HTERT RPE-1 (cell line): Measurements from ENCODE around the gene SLC24A3.
"Not testable (repeated sequence)": the region's sequence is repeated elsewhere in the genome, so short reads cannot be mapped to it uniquely, and the experiment has no call there.

Source experiments
- in situ Hi-C: fragments of 300-500 bp; cut with MboI; formaldehyde crosslinking; loops from 4 replicates; pipeline ENCODE4 v1.14.3; 2020; ENCODE audit warnings: low sequenced_read_pairs

The SLC24A3 gene

DNA sequence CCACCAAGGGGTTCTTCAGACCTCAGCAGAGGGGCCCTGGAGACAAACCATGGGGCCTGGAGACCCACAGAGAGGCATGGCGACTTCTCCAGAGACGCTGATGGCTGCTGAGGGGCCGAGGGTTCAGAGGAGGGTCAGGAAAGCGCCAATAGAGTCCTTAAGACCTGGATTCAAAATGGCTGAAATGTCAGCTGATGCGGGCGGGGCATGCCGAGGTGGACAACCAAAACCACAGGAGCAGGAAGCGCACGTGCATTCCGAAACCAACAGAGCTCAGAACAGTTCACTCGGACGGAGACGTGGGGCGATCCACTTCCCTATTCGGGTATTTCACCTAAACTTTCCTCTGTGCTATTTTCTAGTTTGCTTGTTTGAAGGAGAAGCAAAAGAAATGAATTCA is 445.7 kb downstream of the SLC24A3 start:
- in situ Hi-C loops = no loop called here

DNA sequence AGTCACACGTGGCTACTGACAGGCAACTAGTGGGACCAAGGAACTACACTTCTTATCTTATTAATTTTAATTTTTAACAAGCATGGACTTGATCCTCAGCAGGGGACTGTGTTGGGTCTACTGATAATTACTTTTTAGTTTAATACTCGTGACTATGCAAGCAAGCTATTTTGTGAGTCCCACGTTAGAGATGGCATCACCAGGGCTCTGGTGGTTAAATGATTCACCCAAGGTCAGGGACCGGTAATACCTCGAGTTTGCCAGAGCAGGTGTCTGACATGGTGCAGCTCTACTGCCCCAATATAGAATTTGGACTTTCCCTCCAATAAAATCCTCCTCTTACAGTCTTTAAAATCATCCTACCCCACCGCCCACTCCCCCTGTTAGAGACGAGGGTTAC is 447.0 kb downstream of the SLC24A3 start:
- in situ Hi-C loops = no loop called here

DNA sequence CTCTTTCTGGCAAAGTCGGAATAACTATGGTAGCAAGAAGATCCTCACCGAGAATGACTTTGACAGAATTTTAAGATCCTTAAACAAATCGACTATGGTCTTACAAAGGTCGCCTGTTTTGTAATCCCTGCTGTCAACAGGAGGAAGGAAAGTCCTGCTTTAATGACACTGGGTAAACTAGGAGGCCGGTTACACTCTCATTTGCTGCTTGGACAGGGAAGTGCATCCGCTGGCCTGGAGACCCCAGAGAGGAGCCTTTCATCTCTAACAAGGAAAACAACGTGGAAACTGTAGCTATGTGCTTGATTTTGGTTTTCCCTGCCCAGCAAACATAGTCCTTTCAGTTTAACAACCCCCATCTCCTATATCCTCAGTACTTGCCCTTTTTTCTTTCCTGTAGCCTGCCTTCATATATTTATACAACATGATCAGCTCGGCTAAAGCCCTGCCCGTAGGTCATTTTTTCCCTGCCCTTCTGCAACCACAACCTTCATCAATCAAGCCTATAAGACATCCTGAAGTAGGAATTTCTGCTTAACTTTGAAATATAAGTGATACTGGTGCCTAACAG is 448.5 kb downstream of the SLC24A3 start:
- in situ Hi-C loops = no loop called here

DNA sequence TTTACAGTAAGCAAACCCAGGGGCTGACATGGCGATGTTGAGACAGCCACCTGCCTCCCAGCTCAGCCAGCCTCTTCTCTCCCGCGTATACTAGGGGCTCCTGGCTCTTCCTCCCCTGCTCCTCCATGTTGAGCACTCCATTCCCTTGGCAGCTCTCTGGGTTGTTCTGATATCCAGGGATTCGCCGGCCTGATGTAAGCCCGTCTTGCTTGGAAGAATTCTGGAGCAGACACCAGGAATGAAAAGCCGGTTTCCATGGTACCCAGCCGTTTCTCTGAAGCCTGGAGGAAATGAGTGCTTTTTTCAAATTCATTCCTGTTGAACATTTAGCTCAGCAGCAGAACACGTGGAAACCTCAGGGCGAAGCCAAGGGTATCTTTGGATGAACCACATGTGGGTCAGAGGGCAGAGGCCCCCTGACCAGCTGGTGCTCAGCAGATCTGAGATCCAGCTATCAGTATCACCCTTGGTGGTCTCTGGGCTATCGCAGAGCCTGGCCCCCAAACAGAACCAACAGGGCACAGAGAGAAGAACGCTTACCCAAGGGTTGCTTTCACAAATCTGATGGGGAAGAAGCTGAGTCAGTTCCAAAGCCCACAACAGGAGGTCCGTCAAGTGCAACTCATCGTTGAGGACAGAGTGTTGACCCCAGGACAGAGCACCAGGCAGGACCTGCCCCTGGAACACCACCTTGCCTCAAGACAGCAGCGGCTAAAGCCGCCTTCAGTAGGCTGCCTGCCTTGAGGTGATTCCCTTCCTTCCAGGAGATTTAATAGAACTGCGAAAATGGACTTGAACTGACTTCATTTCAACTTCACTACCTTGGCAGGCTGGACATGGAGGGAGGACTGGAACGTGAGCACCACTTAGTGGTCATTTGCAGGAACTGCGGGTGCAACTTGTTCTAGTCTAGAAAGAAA is 449.5 kb downstream of the SLC24A3 start:
- in situ Hi-C loops = no loop called here

DNA sequence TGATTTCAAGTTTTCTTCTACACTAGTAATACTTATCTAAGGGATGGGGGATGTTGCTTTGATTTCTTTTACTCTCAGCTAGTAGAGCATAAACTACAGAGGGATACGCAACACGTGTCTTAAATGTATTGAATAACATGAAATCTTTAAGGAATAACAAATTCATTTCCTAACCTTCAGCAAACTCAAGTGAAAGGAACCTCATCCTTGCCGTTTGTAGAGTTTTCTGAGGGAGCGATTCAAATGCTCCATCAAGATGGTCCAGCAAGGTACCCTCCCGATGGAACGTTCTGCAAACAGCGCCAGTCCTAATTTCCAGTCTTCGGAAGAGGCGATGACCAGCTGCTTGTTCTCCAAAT is 450.2 kb downstream of the SLC24A3 start:
- in situ Hi-C loops = no loop called here

DNA sequence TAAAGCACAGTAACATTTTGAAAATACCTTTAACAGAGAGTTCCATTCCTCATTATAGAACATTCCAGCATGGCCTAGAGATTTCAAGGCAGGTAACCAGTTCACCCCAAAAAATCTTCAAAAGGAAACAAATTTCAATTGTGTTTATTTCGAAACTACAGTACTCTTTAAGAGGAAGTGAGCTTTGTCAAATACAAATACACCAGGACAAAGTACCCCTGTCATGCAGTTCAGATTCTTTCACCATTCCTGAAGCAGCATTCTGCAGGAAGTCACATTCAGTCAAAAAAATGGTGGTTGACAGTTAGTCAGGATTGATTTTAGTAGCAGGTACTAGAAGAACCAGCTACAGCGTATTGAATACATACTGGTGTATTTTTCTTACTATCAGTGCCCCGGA is 456.0 kb downstream of the SLC24A3 start:
- in situ Hi-C loops = no loop called here

DNA sequence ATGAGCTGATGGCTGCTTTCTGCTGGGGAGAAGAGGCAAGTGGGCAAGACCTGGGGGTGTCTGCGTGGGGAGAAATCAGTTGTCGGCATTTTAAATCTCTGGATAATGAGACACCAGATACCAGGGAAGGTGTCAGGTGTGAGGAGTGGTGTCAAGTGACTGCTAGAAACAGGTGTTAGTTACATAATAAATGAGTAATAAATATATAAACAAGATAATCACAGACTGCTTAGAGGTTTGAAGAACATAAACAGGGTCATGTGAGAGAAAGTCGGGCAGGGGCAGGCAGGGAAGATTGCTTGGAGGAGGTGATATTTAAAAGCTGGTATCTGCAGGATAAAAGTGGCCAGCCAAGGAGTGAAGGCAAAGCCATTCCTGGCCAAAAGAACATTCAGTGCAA is 458.4 kb downstream of the SLC24A3 start:
- in situ Hi-C loops = no loop called here

DNA sequence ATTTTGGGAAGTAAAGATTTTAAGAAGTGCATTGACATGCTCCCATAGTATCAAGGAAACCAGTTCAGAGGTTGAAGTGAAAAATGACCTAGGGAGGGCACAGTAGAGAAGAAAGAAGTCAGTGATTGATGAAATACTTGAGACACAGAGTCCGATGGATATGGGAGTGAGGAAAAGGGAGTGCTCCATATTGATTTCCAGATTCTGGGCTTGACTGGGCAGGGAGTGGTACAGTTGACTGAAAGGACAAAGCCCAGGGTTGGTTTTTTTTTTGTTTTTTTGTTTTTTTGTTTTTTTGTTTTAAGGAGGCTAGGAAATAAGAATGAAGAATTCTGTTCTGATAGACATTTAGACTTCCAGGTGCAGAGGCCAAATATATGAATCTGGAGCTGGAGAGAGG is 458.9 kb downstream of the SLC24A3 start:
- in situ Hi-C loops = no loop called here

DNA sequence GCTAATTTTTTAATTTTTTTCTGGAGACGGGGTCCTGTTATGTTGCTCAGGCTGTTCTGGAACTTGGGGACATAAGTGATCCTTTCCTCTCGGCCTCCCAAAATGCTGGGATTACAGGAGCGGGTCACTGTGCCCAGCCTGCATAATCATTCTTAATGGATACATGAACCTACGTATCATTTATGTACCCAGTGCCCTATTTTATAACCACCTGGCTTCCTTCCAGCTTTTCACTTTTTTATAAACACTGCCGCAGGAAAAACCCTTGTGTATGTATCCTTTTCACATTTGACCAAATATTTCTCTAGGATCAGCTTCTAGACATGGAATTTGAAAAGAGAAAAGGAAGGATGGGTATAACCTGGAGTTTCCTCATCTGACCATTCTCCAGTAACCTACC is 460.1 kb downstream of the SLC24A3 start:
- in situ Hi-C loops = no loop called here

- in situ Hi-C loops = no loop called here
Measured at GRCh38 chr20:19673575-19673974, 461.1 kb downstream of the SLC24A3 start.

DNA sequence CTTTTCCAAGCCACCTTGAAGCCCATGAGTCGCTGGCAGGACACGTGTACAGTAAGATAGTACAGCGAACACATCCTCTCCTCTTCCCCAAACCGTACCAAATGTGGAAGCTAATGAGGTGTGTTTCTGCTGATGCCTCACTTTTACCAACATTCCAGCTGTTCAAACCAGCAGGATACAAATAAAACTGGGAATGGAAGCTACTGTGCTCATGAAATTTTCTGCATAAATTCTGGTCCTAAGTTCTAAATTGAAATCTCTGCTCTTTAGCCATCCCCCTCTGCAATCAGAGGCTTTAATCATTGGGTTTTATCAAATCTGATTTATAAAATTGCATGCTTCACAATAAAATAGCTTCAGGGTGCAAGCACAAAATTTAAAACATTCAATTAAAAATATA is 463.8 kb downstream of the SLC24A3 start:
- in situ Hi-C loops = no loop called here

GRCh38 chr20:19677336-19677735 is 464.9 kb downstream of the SLC24A3 start:
- in situ Hi-C loops = no loop called here

DNA sequence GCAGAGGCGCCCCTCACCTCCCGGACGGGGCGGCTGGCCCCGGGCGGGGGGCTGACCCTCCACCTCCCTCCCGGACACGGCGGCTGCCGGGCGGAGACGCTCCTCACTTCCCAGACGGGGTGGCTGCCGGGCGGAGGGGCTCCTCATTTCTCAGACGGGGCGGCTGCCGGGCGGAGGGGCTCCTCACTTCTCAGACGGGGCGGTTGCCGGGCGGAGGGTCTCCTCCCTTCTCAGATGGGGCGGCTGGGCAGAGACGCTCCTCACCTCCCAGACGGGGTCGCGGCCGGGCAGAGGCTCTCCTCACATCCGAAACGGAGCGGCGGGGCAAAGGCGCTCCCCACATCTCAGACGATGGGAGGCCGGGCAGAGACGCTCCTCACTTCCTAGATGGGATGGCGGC is 466.1 kb downstream of the SLC24A3 start:
- in situ Hi-C loops = not testable (repeated sequence)

DNA sequence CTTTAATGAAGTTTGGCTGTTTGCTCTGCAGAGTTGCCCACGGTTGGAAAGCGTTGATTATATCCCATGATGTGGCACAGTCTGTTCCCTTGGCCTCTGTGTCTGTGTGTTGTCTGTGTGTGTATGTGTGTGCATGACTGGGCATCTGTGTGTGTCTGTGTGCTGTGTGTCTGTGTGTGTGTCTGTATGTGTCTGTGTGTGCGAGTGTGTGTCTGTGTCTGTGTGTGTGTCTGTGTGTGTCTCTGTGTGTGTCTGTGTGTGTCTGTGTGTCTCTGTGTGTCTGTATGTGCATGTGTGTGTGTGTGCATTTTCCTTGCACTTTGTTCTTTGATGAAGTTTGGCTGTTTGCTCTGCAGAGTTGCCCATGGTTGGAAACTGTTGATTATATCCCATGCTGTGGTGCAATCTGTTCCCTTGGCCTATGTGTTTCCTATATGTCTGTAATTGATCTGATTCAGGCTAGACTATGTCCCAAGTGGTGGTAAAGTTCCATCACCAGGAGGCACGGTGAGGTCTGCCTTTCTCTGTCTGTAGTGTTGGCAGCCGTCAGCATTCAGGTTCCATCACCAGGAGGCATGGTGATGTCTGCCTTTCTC is 467.6 kb downstream of the SLC24A3 start:
- in situ Hi-C loops = no loop called here

DNA sequence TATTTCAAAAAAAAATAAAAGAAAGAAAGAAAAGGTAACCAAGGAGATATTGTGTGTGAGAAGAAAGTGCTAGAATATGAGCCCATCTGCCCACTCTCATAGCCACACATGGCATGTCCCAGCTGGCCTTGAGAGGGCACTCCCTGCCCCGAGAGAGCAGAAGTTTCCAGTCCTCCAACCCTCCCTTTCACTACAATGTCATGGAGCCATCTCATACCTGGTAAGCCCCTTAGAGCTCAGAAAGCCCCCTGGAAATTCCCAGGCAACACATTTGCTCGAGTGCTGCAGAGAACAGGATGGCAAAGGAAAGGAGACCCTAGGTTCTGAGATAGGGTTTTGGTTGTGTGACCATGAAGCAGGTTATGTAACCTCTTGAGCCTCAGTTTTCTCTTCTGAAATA is 469.8 kb downstream of the SLC24A3 start:
- in situ Hi-C loops = no loop called here

GRCh38 chr20:19683188-19683587 is 470.7 kb downstream of the SLC24A3 start:
- in situ Hi-C loops = no loop called here

GRCh38 chr20:19683822-19684221 is 471.4 kb downstream of the SLC24A3 start:
- in situ Hi-C loops = no loop called here

- in situ Hi-C loops = no loop called here
Measured at GRCh38 chr20:19688031-19688806, 475.8 kb downstream of the SLC24A3 start.

GRCh38 chr20:19690462-19690861 is 478.0 kb downstream of the SLC24A3 start:
- in situ Hi-C loops = no loop called here

- in situ Hi-C loops = no loop called here
Measured at GRCh38 chr20:19691125-19691524, 478.7 kb downstream of the SLC24A3 start.

DNA sequence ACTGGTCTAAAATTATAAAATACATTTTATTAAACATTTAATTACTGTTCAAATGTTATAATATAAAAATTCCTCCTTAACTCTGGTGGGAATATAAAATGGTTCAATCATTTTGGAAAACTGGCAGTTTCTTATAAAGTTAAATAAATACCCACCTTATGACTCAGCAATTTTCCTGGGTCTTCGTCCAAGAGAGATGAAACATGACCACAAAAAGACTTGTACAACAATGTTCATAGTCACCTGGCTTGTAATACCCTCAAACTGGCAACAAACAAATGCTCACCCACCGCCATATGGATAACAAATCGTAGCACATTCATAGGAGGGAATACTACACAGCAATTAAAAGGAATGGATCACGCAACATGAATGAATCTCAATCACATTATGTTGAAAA is 479.7 kb downstream of the SLC24A3 start:
- in situ Hi-C loops = no loop called here
